ENCODE data around the gene SIN3B.
A peak's percentile ranks its signal among the peaks of the same experiment; 100 is the strongest.
"Not testable (repeated sequence)": the region's sequence is repeated elsewhere in the genome, so short reads cannot be mapped to it uniquely, and the experiment has no call there.

Gene SIN3B

DNA sequence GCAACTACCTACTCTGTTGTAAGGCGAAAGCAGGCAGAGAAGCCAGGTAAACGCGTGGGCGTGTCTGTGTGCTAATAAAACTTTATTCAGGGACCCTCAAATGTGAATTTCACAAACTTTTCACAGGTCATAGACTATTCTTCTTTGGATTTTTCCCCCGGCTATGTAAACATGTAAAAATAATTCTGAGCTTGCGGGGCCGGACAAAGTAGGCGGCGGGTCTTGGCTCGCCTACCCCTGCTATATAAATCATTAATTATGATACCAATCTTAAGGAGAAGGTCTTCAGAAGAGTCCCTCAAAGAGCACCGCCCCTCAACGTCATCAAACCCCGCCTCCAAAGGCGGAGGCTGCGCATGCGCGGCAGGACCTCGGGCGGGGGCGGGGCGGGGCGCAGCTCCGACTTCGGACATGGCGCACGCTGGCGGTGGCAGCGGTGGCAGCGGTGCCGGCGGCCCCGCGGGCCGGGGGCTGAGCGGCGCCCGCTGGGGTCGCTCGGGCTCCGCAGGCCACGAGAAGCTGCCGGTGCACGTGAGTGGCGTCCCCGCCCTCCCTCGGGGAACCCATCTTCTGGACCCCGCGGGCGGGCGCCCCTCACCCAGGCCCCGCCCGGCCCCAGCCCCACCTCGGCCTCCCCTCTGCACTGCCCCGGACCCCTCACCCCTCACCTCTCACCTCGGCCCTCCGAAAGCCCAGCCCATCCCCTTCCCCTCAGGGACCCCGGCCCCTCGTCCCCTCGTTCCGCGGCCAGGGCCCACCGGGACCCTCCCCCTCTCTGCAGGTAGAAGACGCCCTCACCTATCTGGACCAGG is at the start of gene SIN3B:
Gene SIN3B (plus strand): TSS at position 389 of the 812 bp plus-strand sequence. CDS start 23 bp downstream, at position 412.
- peak; percentile 89 for DNase-seq

DNA sequence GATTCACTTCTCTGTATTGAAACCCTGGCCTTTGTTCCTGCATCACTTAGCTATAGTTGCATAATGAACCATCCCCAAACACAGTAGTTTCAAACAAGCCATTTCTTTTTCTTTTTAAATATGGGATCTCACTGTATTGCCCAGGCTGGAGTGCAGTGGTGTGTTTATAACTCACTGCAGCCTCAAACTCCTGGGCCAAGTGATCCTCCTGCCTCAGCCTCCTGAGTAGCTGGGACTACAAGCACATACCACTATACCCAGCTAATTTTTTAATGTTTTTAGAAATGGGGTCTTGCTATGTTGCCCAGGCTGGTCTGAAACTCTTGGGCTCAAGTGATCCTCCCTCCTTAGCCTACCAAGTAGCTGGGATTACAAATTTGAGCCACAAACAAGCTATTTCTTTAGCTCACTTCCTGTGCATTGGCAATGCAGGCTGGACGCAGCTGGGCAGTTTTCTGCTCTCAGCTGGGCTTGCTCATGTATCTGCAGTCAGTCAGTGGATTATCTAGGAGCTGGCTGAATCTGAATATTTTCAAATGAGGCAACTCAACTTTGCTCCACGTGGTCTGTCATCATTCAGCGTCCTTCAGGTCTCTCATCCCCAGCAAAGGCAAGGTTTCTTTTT is 49.5 kb upstream of the SIN3B start:
- no peak for DNase-seq

DNA sequence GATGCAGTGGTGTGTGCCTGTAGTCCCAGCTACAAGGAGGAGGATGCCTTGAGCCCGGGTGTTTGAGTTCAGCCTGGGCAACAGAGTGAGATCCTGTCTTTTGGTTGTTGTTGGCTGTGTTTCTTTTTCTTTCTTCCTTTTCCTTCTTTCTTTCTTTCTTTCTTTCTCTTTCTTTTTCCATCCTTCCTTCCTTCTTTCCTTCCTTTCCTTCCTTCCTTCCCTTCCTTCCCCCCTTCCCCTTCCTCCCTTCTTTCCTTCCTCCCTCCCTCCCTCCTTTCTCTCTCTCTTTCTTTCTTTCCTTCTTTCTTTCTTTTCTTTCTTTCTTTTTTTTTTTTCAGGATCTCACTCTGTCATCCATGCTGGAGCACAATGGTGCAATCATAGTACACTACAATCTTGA is 46.5 kb upstream of the SIN3B start:
- no peak for DNase-seq

- no peak for DNase-seq
These were observed 40.7 kb upstream of the SIN3B start for GRCh38 chr19:16788479-16788878.

DNA sequence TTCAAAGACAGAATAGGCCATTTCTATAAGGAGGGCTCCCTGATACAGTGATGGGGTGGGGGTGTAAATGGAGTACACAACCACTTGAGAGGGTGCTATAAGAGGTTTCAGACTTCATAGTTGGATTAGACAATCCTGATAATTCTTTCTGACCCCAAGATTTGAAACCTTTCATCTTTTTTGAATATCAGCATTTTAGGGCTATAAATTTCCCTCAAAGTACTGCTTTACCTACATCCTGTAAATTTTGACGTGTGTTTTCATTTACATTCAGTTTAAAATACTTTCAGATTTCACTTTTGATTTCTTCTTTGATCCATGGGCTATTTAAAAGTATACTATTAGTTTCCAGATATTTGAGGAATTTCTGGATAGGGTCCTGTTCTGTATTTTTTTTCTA is 40.0 kb upstream of the SIN3B start:
- DNase-seq, result no peak

DNA sequence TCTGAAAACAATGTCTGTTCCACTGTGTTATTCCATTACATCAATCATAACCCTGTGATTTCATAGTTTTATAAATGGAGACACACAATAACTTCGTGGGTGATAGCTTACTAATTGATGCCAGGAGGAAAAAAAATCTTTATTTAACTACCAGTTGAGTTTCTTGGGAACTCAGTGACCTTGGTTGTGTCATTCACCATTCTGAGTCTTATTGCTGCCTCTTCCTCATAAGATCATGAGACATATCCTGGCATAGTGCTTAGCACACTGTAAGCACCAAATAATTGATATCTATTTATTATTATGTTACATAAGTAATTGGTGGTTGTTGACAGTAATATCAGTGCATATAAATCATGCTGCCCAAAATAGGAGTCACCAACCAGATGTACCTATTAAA is 39.1 kb upstream of the SIN3B start:
- DNase-seq, result no peak

DNA sequence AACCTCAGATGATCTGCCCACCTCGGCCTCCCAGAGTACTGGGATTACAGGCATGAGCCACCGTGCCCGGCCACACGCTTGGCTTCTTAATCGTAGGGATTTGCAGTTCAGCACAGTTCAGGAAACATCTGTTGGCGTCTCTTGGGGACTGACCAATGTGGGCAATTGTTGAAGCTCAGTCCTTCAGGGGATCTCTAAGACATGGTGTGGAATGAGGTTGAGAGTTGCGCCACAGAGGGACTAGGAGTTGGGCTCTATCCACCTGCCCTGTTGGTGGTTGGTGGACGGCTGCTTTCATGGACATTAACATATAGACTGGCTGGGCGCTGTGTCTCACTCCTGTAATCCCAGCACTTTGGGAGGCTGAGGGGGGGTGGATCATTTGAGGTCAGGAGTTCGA is 37.3 kb upstream of the SIN3B start:
- DNase-seq, result no peak

DNA sequence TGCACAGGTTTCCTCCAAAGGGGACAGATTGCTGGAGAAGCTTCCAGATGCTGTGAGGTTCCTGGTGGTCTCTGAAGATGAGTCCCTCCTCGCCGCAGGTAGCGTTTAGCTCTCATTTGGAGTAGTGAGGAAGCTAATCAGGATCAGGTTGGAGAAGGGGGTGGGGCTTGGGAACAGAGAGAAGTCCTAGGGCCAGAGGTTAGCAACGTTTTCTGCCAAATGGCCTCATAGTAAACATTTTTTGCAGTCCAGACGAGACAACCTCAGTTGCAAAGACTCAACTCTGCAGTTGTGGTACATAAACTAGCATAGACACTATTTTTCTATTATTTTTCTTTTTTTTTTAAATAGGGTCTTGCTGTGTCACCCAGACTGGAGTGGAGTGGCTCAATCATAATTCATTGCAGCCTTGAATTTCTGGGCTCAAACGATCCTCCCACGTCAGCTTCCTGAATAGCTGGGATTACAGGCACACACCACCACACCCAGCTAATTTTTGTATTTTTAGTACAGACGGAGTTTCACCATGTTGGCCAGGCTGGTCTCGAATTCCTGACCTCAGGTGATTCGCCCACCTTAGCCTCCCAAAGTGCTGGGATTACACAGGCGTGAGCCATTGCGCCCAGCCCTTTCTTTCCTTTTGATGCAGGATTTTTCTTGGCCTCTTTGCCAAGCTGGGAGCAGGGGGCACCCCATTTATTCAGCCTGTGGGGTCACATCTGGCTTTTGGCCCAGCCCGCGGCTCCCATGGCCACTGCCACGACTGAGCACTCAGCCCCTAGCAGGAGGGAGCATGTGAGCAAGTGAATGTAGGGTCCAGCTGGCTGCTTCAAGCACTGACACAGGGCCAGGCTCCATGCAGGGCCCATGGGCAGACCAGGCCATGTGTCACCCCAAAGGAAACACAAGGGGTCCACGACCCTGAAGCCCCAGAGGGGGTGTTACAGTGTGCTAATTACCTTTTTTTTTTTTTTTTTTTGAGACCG is 34.4 kb upstream of the SIN3B start:
- no peak for DNase-seq

GRCh38 chr19:16795731-16796130 is 33.5 kb upstream of the SIN3B start:
- no peak for DNase-seq

GRCh38 chr19:16797876-16798275 is 31.3 kb upstream of the SIN3B start:
- DNase-seq, result no peak

DNA sequence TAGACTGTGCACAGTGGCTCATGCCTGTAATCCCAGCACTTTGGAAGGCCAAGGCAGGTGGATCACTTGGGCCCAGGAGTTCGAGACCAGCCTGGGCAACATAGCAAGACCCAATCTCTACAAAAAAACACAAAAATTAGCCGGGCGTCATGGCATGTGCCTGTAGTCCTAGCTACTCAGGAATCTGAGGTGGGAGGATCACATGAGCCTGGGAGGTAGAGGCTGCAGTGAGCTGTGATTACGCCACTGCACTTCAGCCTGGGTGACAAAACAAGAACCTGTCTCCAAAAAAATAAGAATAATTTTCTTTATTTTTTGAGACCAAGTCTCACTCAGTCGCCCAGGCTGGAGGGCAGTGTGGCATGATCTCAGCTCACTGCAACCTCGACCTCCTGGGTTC is 30.9 kb upstream of the SIN3B start:
- not testable (repeated sequence) for DNase-seq

- no peak for DNase-seq
These were observed 29.5 kb upstream of the SIN3B start for GRCh38 chr19:16799740-16800139.

GRCh38 chr19:16801600-16802013 is 27.6 kb upstream of the SIN3B start:
- peak; percentile 40 for DNase-seq

DNA sequence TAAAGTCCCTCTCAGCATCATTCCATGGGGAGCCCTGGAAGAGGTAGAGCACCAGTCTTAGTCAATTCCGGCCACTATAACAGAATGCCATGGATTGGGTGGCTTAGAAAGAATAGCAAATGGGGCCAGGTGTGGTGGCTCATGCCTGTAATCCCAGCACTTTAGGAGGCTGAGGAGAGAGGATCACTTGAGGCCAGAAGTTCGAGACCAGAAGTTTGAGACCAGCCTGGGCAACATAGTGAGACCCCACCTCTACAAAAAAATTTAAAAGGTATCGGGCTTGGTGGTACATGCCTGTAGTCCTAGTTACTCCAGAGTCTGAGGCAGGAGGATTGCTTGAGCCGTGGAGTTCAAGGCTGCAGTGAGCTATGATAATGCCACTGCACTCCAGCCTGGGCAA is 25.0 kb upstream of the SIN3B start:
- no peak for DNase-seq

- DNase-seq, result no peak
These were observed 21.5 kb upstream of the SIN3B start for GRCh38 chr19:16807549-16808284.

- peak; percentile 23 for DNase-seq
These were observed 14.6 kb upstream of the SIN3B start for GRCh38 chr19:16814526-16815100.

- DNase-seq, result no peak
These were observed 9.1 kb upstream of the SIN3B start for GRCh38 chr19:16820056-16820455.

DNA sequence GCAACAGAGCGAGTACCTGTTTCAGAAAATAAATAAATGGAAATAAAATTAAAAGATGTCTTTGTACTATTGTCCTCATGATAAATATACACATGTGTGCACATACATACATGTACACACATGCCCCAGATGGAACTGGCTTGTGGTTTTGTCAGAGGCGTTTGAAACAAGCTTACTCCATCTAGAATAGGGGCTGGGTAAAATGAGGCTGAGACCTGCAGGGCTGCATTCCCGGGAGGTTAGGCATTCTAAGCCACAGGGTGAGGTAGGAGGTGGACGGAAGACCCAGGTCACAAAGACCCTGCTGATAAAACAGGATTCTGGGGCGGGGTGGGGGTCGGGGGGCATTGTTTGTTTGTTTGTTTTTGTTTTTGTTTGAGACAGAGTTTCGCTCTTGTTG is 8.1 kb upstream of the SIN3B start:
- DNase-seq, result no peak

GRCh38 chr19:16822648-16823047 is 6.5 kb upstream of the SIN3B start:
- DNase-seq, result no peak

- DNase-seq, result peak; percentile 24
These were observed 4.4 kb upstream of the SIN3B start for GRCh38 chr19:16824658-16825311.

GRCh38 chr19:16825312-16826052 is 3.7 kb upstream of the SIN3B start:
- DNase-seq, result peak; percentile 69

All from fibroblast of skin of right biceps (primary cell).